ENCODE measurements around the gene ZDHHC7.
A peak's percentile ranks its signal among the peaks of the same experiment; 100 is the strongest.

Gene ZDHHC7

DNA sequence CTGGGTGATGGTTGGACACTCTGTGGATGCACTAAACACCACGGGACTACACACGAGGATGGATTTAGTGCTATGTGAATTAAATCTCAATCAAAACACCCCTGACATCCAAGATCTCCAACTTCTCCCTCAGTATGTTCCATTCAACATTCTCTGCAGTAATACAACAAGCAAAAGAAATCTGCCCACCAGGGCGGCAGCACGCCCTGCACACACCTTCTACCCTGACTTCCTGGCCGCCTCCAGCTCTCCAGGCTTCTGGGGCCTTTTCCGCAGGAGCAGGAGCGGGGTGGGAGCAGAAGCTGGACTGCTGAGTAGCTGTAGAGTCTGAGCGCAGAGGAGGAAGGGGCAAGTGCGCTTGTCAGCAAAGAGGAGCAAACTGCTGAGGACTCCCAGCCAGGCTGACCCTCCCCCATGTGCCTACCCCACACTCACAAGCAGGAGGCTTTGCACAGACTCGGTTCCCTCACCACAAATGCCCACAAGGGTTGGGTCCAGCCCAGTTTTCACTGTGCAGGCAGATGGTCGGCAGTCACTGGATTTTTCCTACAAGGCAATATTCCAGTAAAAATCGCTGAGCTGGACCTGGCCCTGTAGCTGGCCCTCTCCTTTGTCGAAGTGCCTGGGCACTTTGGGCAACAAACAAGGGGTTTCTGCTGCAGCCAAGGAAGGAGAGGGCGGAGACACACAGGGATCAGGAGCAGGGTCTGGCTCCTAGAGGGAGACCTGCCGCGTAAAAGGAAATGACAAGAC lies 22.8 kb downstream of the ZDHHC7 start:
- Histone ChIP-seq H3K27ac (ENCODE audit: low read length) (no peak overlapping the region), H3K9me3 (ENCODE audit: control insufficient read depth in 1 of 2, low read length in 2 of 2) (no peaks in the 10 kb centered on the region), H3K4me1 (ENCODE audit: control insufficient read depth in 1 of 2, insufficient read depth in 2 of 2, low read length in 2 of 2) (peaks cover 0 to 11% of the 10 kb centered on the region in 2 donors), H3K27me3 (ENCODE audit: low read depth, low read length) (no peaks in the 10 kb centered on the region), H3K4me3 (ENCODE audit: low read depth in 1 of 2, low read length in 2 of 2) (no peak overlapping the region), H3K36me3 (ENCODE audit: control insufficient read depth in 1 of 2, insufficient read depth in 2 of 2, low read length in 2 of 2) (peaks cover 39 to 40% of the 10 kb centered on the region in 2 donors)

DNA sequence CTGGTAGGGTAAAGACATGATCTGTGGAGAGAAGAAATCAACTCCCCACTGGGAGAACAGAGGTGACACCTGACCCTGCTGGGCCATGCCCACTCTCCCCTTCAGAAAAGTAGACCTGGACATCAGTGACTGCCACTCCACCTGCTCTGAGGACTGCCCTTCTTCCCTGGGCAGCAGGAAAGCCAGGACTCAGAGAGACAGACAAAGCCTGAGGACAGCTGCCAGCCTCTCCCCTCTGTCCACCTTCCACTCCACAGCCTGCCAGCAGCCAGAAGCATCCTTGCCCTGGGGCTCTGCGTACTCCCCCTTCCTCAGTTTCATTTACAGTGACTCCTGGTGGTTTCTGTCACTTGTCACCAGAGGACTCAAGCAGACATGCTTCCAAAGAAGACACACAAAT lies 24.5 kb downstream of the ZDHHC7 start:
- Histone ChIP-seq H3K4me1 (ENCODE audit: control insufficient read depth in 1 of 2, insufficient read depth in 2 of 2, low read length in 2 of 2) (peaks cover 4 to 18% of the 10 kb centered on the region in 2 donors), H3K36me3 (ENCODE audit: control insufficient read depth in 1 of 2, insufficient read depth in 2 of 2, low read length in 2 of 2) (peaks cover 33 to 39% of the 10 kb centered on the region in 2 donors), H3K27ac (ENCODE audit: low read length) (no peak overlapping the region), H3K9me3 (ENCODE audit: control insufficient read depth in 1 of 2, low read length in 2 of 2) (no peaks in the 10 kb centered on the region), H3K27me3 (ENCODE audit: low read depth, low read length) (no peaks in the 10 kb centered on the region), H3K4me3 (ENCODE audit: low read depth in 1 of 2, low read length in 2 of 2) (no peak overlapping the region)

DNA sequence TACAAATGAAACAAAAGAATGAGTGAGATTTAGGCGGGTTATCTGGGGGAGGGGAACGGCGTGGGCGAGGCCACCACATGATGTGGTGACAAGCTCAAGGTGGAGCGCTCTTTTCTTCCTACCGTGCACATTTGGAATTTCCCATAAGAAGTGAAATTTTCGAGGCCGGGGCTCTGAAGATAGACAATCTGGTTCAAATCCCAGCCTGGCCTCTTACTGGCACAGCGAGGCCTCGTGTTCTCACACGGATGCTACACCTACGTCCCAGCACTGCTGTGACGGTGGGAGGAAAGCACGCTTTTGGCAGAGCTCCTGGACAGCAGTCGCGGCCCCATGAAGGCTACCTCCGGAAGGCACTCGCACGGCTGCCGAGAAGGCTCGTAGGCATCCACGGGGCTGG lies 25.2 kb downstream of the ZDHHC7 start:
- Histone ChIP-seq H3K9me3 (ENCODE audit: control insufficient read depth in 1 of 2, low read length in 2 of 2) (no peaks in the 10 kb centered on the region), H3K4me1 (ENCODE audit: control insufficient read depth in 1 of 2, insufficient read depth in 2 of 2, low read length in 2 of 2) (peaks cover 4 to 18% of the 10 kb centered on the region in 2 donors), H3K27ac (ENCODE audit: low read length) (peak overlapping the region; percentile 52), H3K4me3 (ENCODE audit: low read depth in 1 of 2, low read length in 2 of 2) (no peak overlapping the region), H3K27me3 (ENCODE audit: low read depth, low read length) (no peaks in the 10 kb centered on the region), H3K36me3 (ENCODE audit: control insufficient read depth in 1 of 2, insufficient read depth in 2 of 2, low read length in 2 of 2) (peaks cover 39 to 47% of the 10 kb centered on the region in 2 donors)

DNA sequence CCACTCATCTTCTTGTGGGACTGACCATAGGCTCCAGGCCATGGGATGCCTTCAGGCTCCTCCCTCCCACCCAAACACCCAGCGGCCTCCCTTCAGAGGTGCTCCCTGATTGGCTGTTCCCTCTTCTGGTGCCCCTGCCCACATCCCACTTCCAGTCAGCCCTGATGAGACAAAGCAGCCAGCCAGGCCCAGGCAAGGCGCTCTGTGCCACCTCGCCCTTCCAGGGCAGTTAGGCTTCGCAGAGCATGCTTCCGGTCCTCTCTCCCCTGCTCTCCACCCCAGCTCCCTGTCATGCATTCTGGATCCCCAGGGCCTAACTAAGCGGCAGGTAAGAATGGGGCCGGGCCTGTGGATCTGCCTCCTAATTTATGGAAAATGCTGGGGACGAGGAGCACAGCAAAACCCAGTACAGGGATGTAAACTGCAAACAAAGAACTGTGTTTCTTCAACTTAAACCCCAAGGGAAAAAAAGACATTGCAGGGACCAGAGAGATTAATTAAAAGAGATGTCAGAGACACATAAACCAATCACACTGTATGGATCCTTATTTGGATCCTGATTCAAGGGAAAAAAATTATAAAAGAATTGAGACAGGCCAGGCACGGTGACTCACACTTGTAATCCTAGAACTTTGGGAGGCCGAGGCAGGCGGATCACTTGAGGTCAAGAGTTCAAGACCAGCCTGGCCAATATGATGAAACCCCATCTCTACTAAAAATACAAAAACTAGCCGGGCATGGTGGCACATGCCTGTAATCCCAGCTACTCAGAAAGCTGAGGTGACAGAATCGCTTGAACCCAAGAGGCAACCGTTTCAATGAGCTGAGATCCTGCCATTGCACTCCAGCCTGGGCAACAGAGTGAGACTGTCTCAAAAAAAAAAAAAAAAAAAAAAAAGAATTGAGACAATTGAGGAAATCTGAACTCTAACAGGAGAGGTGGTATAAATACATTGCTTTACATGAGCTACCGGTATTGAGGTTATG lies 26.0 kb downstream of the ZDHHC7 start:
- Histone ChIP-seq H3K36me3 (ENCODE audit: control insufficient read depth in 1 of 2, insufficient read depth in 2 of 2, low read length in 2 of 2) (peaks cover 38 to 52% of the 10 kb centered on the region in 2 donors), H3K9me3 (ENCODE audit: control insufficient read depth in 1 of 2, low read length in 2 of 2) (no peaks in the 10 kb centered on the region), H3K27ac (ENCODE audit: low read length) (peak overlapping the region; percentile 52), H3K27me3 (ENCODE audit: low read depth, low read length) (no peaks in the 10 kb centered on the region), H3K4me3 (ENCODE audit: low read depth in 1 of 2, low read length in 2 of 2) (no peak overlapping the region), H3K4me1 (ENCODE audit: control insufficient read depth in 1 of 2, insufficient read depth in 2 of 2, low read length in 2 of 2) (peaks cover 4 to 18% of the 10 kb centered on the region in 2 donors)

DNA sequence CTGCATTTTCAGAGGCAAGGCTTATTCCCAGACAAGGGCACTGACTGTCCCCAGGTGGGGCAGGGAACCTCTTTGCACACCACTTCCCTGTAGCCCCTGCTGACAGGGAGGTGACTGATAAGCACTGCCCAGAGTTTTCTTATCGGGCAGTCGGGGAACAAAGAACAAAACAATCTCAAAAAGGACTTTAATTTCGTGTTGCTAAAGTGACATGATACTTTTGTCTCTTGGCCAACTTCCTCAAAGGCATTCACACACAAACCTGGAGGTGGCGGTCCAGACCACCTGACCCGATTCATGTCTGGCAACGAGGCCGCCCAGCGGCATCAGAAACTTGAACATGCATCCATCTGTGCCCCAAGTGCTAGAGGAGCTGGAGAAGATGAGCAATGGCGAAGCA lies 28.9 kb downstream of the ZDHHC7 start:
- Histone ChIP-seq H3K9me3 (ENCODE audit: control insufficient read depth in 1 of 2, low read length in 2 of 2) (no peaks in the 10 kb centered on the region), H3K4me1 (ENCODE audit: control insufficient read depth in 1 of 2, insufficient read depth in 2 of 2, low read length in 2 of 2) (peaks cover 4 to 24% of the 10 kb centered on the region in 2 donors), H3K27ac (ENCODE audit: low read length) (no peak overlapping the region), H3K36me3 (ENCODE audit: control insufficient read depth in 1 of 2, insufficient read depth in 2 of 2, low read length in 2 of 2) (peaks cover 30 to 42% of the 10 kb centered on the region in 2 donors), H3K4me3 (ENCODE audit: low read depth in 1 of 2, low read length in 2 of 2) (no peak overlapping the region), H3K27me3 (ENCODE audit: low read depth, low read length) (no peaks in the 10 kb centered on the region)

DNA sequence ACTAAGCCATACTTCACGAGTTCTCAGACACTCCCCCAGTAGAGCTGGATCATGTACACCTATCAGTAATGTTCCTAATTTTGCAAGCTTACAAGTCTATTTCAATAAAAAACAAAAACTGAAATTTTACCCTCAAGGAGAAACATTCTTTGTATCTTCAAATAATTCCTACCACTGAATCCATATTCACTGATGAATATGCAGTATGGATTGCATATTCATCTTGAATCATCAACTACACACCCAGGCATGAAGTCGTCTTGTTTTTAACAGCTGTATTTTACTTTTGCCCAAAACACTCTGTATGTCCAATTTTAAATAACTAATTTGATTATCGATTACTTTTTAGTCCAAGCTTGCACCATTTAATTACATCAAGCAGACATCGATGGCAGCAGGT lies 31.8 kb downstream of the ZDHHC7 start:
- Histone ChIP-seq H3K36me3 (ENCODE audit: control insufficient read depth in 1 of 2, insufficient read depth in 2 of 2, low read length in 2 of 2) (peaks cover 51 to 58% of the 10 kb centered on the region in 2 donors), H3K9me3 (ENCODE audit: control insufficient read depth in 1 of 2, low read length in 2 of 2) (no peaks in the 10 kb centered on the region), H3K27me3 (ENCODE audit: low read depth, low read length) (no peaks in the 10 kb centered on the region), H3K27ac (ENCODE audit: low read length) (no peak overlapping the region), H3K4me3 (ENCODE audit: low read depth in 1 of 2, low read length in 2 of 2) (no peak overlapping the region), H3K4me1 (ENCODE audit: control insufficient read depth in 1 of 2, insufficient read depth in 2 of 2, low read length in 2 of 2) (peaks cover 4 to 32% of the 10 kb centered on the region in 2 donors)

DNA sequence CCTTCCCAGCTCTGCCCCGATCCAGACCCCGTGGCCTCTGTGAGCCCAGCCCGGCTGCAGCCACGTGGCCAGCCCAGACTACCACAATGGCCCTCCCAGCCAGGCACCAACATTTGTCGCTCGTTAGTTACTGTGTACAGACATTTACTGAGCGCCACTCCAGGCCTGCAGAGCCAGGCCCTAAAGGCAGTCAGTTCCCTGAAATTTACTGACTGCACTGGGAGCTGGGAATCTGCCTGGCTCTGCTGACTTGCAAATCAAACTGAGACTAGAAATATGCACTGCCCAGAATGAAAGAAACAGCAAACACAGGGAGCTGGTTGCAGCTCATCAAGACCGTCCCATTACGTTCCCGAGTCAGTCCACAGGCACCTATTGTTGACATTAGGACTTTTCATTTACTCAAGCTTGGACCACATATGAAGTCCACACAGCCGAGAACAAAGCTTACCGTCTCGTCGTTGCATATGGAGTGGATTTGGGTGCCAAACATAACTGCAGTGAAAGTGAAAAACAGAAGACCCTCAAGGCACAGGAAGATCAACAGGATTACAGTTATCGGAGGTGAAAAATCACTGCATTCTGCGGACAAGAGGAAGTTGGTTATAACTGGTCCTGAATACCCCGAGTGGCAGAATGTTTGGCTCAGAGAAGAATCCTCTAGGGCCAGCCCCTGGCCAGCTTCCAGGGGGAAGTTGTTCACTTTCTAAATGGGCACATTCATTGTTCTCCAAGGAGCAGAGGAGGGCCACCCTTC lies 34.5 kb downstream of the ZDHHC7 start:
- no peaks in the 10 kb centered on the region for H3K9me3 ChIP-seq (ENCODE audit: control insufficient read depth in 1 of 2, low read length in 2 of 2)
- H3K4me1 ChIP-seq (ENCODE audit: control insufficient read depth in 1 of 2, insufficient read depth in 2 of 2, low read length in 2 of 2): peaks cover 0 to 28% of the 10 kb centered on the region in 2 donors
- no peak overlapping the region for H3K27ac ChIP-seq (ENCODE audit: low read length)
- H3K36me3 ChIP-seq (ENCODE audit: control insufficient read depth in 1 of 2, insufficient read depth in 2 of 2, low read length in 2 of 2): peaks cover 53 to 66% of the 10 kb centered on the region in 2 donors
- no peaks in the 10 kb centered on the region for H3K27me3 ChIP-seq (ENCODE audit: low read depth, low read length)
- no peak overlapping the region for H3K4me3 ChIP-seq (ENCODE audit: low read depth in 1 of 2, low read length in 2 of 2)

DNA sequence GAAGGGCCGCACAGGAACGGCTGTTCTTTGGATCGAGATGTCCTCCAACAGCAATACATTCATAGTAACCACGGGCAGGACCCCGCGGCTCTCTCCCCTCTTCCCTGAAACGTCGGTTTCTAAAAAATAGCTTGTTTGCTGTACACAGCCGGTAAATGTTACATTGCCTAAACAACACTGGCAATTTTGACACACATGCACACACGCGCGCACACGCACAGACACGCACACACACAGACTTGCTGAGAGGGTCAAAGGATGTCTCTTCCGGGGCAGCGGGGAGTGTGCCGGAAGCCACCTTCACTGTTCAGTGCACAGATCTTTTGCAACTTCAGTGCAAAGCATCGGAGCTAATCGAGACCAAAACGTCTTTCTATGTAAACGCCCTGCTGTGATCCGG lies 35.8 kb downstream of the ZDHHC7 start:
- H3K9me3 ChIP-seq (ENCODE audit: control insufficient read depth in 1 of 2, low read length in 2 of 2): no peaks in the 10 kb centered on the region
- no peak overlapping the region for H3K27ac ChIP-seq (ENCODE audit: low read length)
- no peak overlapping the region for H3K4me3 ChIP-seq (ENCODE audit: low read depth in 1 of 2, low read length in 2 of 2)
- no peaks in the 10 kb centered on the region for H3K27me3 ChIP-seq (ENCODE audit: low read depth, low read length)
- H3K4me1 ChIP-seq (ENCODE audit: control insufficient read depth in 1 of 2, insufficient read depth in 2 of 2, low read length in 2 of 2): peaks cover 0 to 28% of the 10 kb centered on the region in 2 donors
- H3K36me3 ChIP-seq (ENCODE audit: control insufficient read depth in 1 of 2, insufficient read depth in 2 of 2, low read length in 2 of 2): peaks cover 41 to 53% of the 10 kb centered on the region in 2 donors

DNA sequence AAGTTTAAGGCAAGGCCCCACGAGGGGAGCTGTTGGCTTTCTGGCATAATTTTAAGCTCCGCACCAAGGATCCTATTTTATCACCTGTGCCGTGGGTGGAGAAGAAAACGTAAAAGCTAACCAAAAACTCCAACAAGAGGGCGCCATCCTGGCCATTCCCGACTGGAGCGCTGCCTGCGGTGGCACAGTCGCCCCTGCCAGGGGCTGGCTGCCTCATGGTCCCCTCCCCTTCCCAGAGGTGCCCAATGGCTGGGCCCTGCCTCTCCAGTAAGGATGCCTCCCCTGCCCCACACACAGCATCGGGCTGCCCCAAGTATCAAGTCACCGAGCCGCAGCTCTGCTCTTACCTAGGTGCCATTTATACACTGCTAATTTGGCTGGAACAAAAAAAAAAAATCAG lies 36.3 kb downstream of the ZDHHC7 start:
- Histone ChIP-seq H3K9me3 (ENCODE audit: control insufficient read depth in 1 of 2, low read length in 2 of 2) (no peaks in the 10 kb centered on the region), H3K27me3 (ENCODE audit: low read depth, low read length) (no peaks in the 10 kb centered on the region), H3K4me3 (ENCODE audit: low read depth in 1 of 2, low read length in 2 of 2) (no peak overlapping the region), H3K36me3 (ENCODE audit: control insufficient read depth in 1 of 2, insufficient read depth in 2 of 2, low read length in 2 of 2) (peaks cover 41 to 51% of the 10 kb centered on the region in 2 donors), H3K27ac (ENCODE audit: low read length) (no peak overlapping the region), H3K4me1 (ENCODE audit: control insufficient read depth in 1 of 2, insufficient read depth in 2 of 2, low read length in 2 of 2) (peaks cover 0 to 28% of the 10 kb centered on the region in 2 donors)

DNA sequence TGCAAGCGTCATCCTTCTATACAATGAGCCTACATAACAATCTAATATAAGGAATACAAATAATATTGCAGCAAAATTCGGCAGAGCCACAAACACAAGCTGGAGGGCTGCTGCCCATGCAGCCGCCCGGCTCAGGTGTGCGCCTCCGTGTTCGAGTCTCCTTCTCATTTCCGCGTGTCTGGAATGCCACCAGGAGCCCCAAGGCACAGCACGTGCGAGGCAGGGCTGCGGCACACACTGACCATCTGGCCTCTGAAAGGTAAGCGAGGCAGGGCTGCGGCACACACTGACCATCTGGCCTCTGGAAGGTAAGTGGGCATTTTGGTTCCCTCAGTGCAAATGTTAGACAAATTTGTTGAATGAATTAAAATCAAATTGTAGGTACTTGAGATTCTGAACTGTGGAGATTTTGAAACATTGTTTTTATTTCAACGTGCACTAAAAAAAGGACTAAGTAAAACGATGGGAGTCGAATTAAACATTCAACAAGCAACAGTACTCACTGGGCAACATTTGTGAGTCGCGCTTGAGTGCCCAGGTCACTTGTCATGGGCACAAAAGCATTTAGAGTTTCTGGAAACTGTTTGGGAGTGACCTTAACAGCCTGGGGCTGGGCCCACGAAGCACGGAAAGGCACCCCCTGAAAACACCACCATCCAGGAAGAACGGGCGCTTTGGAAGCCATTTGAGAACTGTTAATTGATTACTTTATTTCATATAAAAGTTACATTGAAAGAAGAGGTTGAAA lies 37.4 kb downstream of the ZDHHC7 start:
- no peaks in the 10 kb centered on the region for H3K27me3 ChIP-seq (ENCODE audit: low read depth, low read length)
- no peaks in the 10 kb centered on the region for H3K9me3 ChIP-seq (ENCODE audit: control insufficient read depth in 1 of 2, low read length in 2 of 2)
- H3K36me3 ChIP-seq (ENCODE audit: control insufficient read depth in 1 of 2, insufficient read depth in 2 of 2, low read length in 2 of 2): peaks cover 35 to 45% of the 10 kb centered on the region in 2 donors
- H3K27ac ChIP-seq (ENCODE audit: low read length): no peak overlapping the region
- no peak overlapping the region for H3K4me3 ChIP-seq (ENCODE audit: low read depth in 1 of 2, low read length in 2 of 2)
- H3K4me1 ChIP-seq (ENCODE audit: control insufficient read depth in 1 of 2, insufficient read depth in 2 of 2, low read length in 2 of 2): peaks cover 0 to 28% of the 10 kb centered on the region in 2 donors

Data from muscle layer of duodenum (tissue), 2 donors.